ENCODE measurements around the gene EDEM3. TPM values are rescaled to one million over a fixed set of nuclear protein-coding genes. Genes with fewer than 3 reads are reported as not detected.

The EDEM3 gene
- polyA plus RNA-seq, 2 of the 4 experiments (the other 2 are of a cell fraction): 10.5 to 24.2 TPM

- TF ChIP-seq MYC (IDR thresholded peaks at IDR 0.05; ENCODE audit: borderline replicate concordance, low read length) (no peak), TFCP2L1 (CRISPR knock-in tag; IDR thresholded peaks at IDR 0.05) (no peak), EHF (CRISPR knock-in tag; IDR thresholded peaks at IDR 0.05) (no peak), ATOH8 (CRISPR knock-in tag; IDR thresholded peaks at IDR 0.05; ENCODE audit: low read depth) (no peak), RCOR1 (IDR thresholded peaks at IDR 0.05; ENCODE audit: low read depth, low read length) (no peak), HMGXB4 (CRISPR knock-in tag; IDR thresholded peaks at IDR 0.05; ENCODE audit: borderline replicate concordance) (no peak), ZC3H11A (IDR thresholded peaks at IDR 0.05) (no peak), NPAS2 (CRISPR knock-in tag; IDR thresholded peaks at IDR 0.05; ENCODE audit: borderline replicate concordance) (no peak)
Observed at GRCh38 chr1:184669391-184669790, 85.3 kb downstream of the EDEM3 start (continued).

GRCh38 chr1:184665360-184665759, 89.3 kb downstream of the EDEM3 start:
- no peak overlapping the region for H3K4me2 ChIP-seq
- ATAC-seq (no peak), DNase-seq (ENCODE audit: low read depth in 1 of 2, low spot score in 1 of 2) (no peak), FAIRE-seq (no peak)
- H3K9me3 ChIP-seq: no peaks in the 10 kb centered on the region
- no peak overlapping the region for H3K4me3 ChIP-seq
- no peak overlapping the region for H3K27ac ChIP-seq
- ChIA-PET POLR2A (no interaction called here), CTCF (interaction anchor here (1.1 to 3.0 kb wide), 8 partner anchors 11 to 545 kb away, joined by 3 to 53 read pairs (median 7); partner anchors contain the start of gene C1orf21)
- TF ChIP-seq CBX8 (IDR thresholded peaks at IDR 0.05) (no peak), FOXS1 (CRISPR knock-in tag; IDR thresholded peaks at IDR 0.05) (no peak), MAZ (IDR thresholded peaks at IDR 0.05; ENCODE audit: borderline replicate concordance, low read depth, low read length) (no peak), RCOR1 (IDR thresholded peaks at IDR 0.05; ENCODE audit: low read depth, low read length) (no peak), CHD2 (IDR thresholded peaks at IDR 0.05; ENCODE audit: low read length, partially characterized antibody) (no peak), KDM1A (IDR thresholded peaks at IDR 0.05; ENCODE audit: low read depth) (no peak), ZNF302 (CRISPR knock-in tag; IDR thresholded peaks at IDR 0.05) (no peak), MYC (IDR thresholded peaks at IDR 0.05; ENCODE audit: borderline replicate concordance, low read length) (no peak), ZFP36 (IDR thresholded peaks at IDR 0.05; ENCODE audit: borderline replicate concordance, partially characterized antibody) (no peak), E2F6 (IDR thresholded peaks at IDR 0.05; ENCODE audit: borderline replicate concordance, low read depth) (no peak), PBX3 (IDR thresholded peaks at IDR 0.05) (no peak), ESRRA (IDR thresholded peaks at IDR 0.05; ENCODE audit: borderline replicate concordance, low read length) (no peak), JUNB (IDR thresholded peaks at IDR 0.05) (no peak)
- 70% methylated on average over 6 of the region's 6 CpGs for WGBS (ENCODE audit: missing lambda C conversion rate)
- no peaks in the 10 kb centered on the region for H3K4me1 ChIP-seq

GRCh38 chr1:184664661-184665060, 90.0 kb downstream of the EDEM3 start:
- WGBS (ENCODE audit: missing lambda C conversion rate): 79% methylated on average over 14 of the region's 15 CpGs
- ChIA-PET CTCF (interaction anchor here (0.6 to 3.0 kb wide), 80 partner anchors 9 to 749 kb away, joined by 3 to 53 read pairs (median 5); partner anchors contain the start of gene C1orf21), POLR2A (interaction anchor here (1.2 to 1.8 kb wide), 2 partner anchors 278 to 355 kb away, joined by 3 to 6 read pairs; partner anchors contain the start of gene C1orf21)
- Histone ChIP-seq H3K9me3 (no peaks in the 10 kb centered on the region), H3K4me2 (peak overlapping the region; percentile 85), H3K27ac (peak overlapping the region; percentile 60 to 75; a peak in 5 of 6 replicates), H3K4me1 (no peaks in the 10 kb centered on the region), H3K4me3 (no peak overlapping the region)
- no peak for FAIRE-seq
- peak; percentile 6 to 10; a peak in 1 of 6 replicates for ATAC-seq
- DNase-seq (ENCODE audit: low read depth in 1 of 2, low spot score in 1 of 2): no peak
- TF ChIP-seq EHF (CRISPR knock-in tag; IDR thresholded peaks at IDR 0.05) (no peak), CEBPB (IDR thresholded peaks at IDR 0.05) (no peak), ATOH8 (CRISPR knock-in tag; IDR thresholded peaks at IDR 0.05; ENCODE audit: low read depth) (no peak), POLR2AphosphoS2 (conservative IDR thresholded peaks at IDR 0.05; ENCODE audit: low read length) (no peak)

All from A549 (cell line).